ENCODE measurements around the gene ALG10B.
A peak's percentile ranks its signal among the peaks of the same experiment; 100 is the strongest.
"Not testable (repeated sequence)": the region's sequence is repeated elsewhere in the genome, so short reads cannot be mapped to it uniquely, and the experiment has no call there.

The ALG10B gene

DNA sequence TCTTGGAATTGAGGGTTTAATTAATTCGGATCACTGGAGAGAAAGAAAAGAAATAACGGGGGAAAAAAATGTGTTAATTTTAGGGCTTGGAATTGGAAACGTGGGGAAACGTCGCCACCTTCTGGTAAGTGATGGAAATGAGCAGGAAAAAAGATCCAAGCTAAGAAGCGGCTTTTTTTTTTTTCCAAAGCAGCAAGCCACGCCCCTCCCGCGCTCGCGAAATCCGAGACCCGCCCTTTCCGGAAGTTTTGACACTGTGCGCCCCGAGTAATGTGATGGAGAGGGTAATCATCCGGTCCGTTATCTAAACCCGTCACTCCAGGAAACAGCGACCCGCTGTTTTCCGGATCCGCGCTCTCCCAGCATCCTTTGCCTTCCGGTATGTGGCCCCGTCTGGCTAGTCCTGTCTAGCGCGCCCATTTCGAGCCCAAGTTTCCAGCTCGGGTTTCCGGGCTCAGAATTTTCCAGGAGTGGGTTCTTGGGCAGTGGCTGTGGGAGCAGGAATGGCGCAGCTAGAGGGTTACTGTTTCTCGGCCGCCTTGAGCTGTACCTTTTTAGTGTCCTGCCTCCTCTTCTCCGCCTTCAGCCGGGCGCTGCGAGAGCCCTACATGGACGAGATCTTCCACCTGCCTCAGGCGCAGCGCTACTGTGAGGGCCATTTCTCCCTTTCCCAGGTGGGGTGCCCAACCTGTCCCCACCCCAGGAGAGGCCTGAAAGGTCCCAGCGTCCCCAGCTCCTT, at the start of gene ALG10B:
TSS of gene ALG10B (plus strand) at position 384 of the 739 bp plus-strand sequence. CDS start at position 504, 120 bp downstream.
- DNase-seq (ENCODE audit: low read depth in 2 of 2), result peak; percentile 77 to 92

DNA sequence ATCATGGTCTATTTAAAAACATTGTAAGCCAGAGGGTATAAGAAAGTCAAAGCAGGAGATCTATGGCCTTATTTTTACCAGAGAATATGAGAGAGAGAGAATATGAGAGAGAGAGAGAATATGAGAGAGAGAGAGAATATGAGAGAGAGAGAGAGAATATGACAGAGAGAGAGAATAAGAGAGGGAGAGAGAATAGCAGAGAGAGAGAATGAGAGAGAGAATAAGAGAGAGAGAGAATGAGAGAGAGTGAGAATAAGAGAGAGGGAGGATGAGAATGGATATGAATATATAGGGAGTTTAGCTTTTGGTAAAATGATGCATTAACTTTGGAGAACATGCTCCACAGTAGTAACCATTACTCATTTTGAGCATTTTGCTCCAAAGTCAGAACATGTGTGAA, 48.0 kb upstream of the ALG10B start:
- no peak for DNase-seq (ENCODE audit: low read depth in 2 of 2)

GRCh38 chr12:38269897-38270296, 46.7 kb upstream of the ALG10B start:
- no peak for DNase-seq (ENCODE audit: low read depth in 2 of 2)

DNA sequence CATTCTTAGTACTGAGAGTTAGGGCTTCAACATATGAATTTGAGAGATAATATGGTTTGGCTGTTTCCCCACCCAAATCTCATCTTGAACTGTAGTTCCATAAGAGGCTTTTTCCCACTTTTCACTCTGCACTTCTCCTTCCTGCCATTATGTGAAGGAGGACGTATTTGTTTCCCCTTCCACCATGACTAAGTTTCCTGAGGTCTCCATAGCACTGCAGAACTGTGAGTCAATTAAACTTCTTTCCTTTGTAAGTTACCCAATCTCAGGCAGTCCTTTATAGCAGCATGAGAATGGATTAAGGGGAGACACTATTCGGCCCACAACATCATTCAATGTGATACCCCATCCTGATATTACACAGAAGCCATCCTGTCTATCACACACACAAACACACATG, 36.8 kb upstream of the ALG10B start:
- DNase-seq (ENCODE audit: low read depth in 2 of 2), result no peak

DNA sequence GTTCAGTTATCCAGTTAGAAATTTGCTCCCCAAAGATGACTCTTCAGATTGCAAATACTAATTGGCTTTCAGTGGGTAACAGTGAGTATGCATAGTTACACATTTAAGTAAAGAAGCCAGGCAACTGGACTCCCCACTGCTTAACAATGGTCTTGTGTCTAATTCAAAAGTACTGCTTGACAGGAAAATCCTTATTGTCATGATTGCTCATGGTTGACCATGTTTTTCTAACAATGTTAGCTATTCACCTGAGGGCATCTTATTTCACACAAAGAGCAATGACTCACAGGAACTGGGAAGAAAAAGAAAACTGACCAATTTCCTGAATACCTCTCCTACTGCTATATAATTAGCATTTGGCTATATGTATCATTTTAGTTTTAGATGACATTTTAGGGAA, 33.7 kb upstream of the ALG10B start:
- DNase-seq (ENCODE audit: low read depth in 2 of 2), result no peak

DNA sequence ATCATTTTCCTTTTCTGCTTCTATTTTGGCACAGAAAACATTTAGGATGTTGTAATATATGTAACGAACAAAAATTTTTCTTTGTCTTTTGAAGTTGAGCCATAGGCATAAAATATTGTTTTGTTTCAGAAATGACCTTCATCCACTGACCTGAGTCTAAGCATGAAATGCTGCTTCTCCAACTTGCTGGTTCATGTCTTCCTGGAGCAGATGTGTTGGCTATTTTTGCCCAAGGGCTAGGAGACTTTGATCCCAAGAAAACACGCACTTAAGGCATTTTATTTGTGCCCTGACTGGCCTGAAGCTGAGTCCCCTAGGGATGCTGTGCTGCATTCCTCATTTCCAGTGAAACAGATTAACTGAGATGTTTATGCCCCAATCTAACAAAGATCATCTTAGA, 27.2 kb upstream of the ALG10B start:
- DNase-seq (ENCODE audit: low read depth in 2 of 2), result no peak

DNA sequence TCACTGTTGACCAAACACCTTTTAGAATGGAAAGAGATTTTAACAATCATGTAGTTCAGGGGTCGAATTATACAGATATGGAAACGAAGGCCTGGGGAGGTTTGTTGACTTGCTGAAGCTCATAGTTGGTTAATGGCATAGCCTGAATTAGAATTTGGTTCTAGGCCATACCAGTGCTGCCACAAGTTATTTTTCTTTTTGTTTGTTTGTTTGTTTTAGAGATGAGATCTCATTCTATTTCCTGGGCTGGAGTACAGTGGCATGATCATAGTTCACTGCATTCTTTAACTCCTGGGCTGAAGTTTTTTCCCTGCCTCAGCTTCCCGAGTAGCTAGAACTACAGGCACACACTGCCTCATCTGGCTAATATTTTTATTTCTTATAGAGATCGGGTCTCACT, 25.4 kb upstream of the ALG10B start:
- DNase-seq (ENCODE audit: low read depth in 2 of 2), result no peak

DNA sequence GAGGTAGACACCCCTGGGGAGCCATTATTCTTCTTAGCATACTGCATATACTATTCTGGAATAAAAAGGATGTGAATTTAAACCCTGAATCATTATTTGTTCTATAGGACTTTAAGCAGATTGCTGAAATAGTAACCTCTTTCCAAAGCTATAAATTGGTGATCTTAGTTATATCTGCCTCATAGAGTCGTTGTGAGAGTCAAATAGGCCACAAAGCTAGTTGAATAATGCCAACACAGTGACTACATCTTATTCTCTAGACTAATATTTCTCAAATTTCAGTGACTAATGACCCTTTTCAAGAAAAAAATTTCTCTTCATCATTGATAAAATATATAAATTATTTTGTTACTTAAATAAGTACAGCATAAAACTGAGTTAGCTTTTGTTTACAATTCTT, 13.6 kb upstream of the ALG10B start:
- not testable (repeated sequence) for DNase-seq (ENCODE audit: low read depth in 2 of 2)

- not testable (repeated sequence) for DNase-seq (ENCODE audit: low read depth in 2 of 2)
Measured at GRCh38 chr12:38321966-38322365, 5.4 kb downstream of the ALG10B start.

DNA sequence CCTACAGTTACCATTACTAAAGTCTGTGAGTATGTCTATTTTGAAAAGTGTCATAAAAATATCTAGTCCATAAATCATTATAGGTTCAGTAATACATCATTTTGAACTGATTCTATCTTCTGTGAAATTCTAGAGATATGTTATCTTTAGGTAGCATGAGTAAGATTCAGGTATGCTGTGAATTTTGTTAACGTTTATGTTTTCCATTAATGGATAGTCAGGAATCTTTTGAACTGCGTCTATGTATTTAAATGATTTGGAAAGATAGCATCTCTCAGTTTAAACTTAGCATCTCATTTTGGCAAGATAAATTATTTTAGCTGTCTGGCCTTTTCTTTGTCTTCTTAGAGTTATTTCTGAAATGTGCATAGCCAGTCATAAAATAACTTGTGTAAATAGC, 8.3 kb downstream of the ALG10B start:
- DNase-seq (ENCODE audit: low read depth in 2 of 2), result no peak

DNA sequence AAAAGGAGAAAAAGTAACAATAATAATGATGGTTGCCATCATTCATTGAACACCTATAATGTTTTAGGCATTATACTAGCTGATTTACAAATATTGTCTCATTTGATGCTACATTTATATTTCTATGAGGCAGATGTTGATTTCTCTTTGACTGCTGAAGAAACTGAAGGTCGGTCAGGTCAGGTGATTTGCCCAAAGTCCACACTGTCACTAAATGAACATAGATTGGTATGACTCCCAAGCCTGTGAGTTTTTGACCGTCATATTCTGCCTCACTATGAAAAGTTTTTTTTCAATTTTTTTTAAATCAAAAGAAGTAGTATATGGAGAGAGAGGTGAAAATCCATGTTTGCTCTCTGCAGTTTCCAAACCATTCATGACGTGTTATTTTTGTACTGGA, 10.8 kb downstream of the ALG10B start:
- DNase-seq (ENCODE audit: low read depth in 2 of 2), result no peak

GRCh38 chr12:38328306-38328895, 11.8 kb downstream of the ALG10B start:
- no peak for DNase-seq (ENCODE audit: low read depth in 2 of 2)

DNA sequence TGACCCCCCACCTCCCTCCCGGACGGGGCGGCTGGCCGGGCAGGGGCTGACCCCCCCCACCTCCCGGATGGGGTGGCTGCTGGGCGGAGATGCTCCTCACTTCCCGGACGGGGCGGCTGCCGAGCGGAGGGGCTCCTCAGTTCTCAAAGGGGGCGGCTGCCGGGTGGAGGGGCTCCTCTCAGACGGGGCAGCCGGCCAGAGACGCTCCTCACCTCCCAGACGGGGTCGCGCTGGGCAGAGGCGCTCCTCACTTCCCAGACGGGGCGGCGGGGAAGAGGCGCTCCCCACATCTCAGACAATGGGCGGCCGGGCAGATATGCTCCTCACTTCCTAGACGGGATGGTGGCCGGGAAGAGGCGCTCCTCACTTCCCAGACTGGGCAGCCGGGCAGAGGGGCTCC, 13.8 kb downstream of the ALG10B start:
- not testable (repeated sequence) for DNase-seq (ENCODE audit: low read depth in 2 of 2)

GRCh38 chr12:38332814-38333213, 16.2 kb downstream of the ALG10B start:
- DNase-seq (ENCODE audit: low read depth in 2 of 2), result no peak

DNA sequence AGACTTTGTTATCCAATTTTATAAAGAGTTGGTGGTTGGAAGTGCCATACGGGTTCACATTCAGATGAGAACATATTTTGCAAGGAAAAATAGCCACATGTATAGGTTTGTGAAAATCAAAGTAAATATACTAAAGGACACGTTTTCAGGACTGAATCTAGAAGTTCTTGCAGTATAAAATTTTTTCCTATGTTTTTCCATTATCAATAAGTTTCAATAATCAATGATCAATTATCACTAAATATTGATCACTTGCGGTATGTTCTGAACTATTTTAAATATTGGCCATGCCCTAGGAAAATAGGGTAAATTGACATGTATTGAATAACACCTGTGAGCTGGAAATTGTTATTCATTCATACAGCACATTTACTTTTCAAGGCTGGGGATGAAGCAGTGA, 25.9 kb downstream of the ALG10B start:
- DNase-seq (ENCODE audit: low read depth in 2 of 2), result no peak

DNA sequence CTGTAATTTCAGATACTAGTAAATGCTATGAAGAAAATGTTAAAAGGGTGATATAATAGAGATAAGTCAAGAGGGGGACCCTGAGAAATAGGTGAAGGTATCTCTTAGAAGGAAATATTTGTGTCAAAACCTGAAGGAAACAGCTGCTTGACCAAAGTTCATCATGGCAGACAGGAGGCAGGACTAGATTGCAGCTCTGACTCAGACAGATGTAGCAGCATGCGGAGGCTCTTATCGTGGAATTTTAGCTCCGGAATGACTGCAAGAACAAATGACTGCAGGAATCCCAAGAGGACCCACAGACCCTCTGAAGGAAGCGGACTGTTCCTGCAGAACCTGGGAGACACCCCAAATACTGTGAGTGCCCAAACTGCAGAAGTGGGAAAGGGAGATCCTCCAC, 26.7 kb downstream of the ALG10B start:
- DNase-seq (ENCODE audit: low read depth in 2 of 2), result not testable (repeated sequence)

DNA sequence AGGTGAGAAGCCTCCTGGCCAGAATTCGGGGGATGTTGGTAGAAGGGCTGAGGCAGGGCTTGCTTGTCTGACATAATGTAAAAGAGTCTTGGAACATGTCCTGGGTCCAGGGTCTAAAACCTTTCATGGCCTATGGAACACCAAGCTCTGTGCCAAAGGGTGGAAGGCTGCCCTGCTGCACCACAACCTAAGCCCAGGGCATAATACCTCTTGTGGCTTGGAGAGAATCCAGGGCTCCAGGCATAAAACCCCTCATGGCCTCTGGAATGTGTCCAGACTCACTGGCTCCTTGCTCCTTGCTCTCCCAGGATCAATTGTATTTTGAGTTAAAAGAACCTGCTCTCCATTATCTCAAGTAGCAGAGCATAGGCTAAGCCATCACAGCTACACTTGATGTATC, 27.3 kb downstream of the ALG10B start:
- DNase-seq (ENCODE audit: low read depth in 2 of 2), result not testable (repeated sequence)

- no peak for DNase-seq (ENCODE audit: low read depth in 2 of 2)
Measured at GRCh38 chr12:38350342-38351174, 34.0 kb downstream of the ALG10B start.

DNA sequence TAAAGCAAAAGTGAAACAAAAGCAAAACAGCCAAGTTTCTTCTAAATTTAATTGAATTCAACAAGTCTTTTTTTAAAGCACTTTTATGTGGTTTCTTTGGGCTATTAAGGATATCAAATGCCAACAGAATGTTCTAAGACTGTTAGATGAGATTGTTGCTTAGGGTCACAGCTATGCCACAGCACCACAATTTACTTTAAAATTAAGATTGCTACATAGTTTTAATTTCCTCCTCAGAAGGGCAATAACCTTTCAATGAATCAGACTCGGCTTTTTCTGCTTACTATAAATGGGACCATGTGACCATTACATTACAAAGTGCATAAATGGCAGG, 34.6 kb downstream of the ALG10B start:
- DNase-seq (ENCODE audit: low read depth in 2 of 2), result not testable (repeated sequence)

GRCh38 chr12:38367506-38367905, 50.9 kb downstream of the ALG10B start:
- no peak for DNase-seq (ENCODE audit: low read depth in 2 of 2)

DNA sequence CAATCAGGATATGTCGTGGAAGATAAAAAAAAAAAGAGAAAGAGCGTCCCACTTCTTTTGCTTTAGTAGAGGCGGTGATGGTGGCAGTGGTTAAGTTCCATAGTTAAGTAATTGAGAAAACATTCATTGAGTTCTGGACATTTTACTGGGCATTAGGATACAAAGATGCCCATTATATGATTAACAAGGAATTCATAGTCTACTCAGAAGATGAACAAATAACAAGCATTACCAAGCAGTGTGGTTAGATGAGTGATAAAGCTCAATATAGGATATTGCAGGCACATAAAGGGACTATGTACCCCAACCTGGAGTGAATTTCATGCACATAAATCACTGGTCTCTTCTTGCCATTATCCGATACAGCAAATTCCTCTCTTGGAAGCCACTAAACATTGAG, 53.7 kb downstream of the ALG10B start:
- no peak for DNase-seq (ENCODE audit: low read depth in 2 of 2)

DNA sequence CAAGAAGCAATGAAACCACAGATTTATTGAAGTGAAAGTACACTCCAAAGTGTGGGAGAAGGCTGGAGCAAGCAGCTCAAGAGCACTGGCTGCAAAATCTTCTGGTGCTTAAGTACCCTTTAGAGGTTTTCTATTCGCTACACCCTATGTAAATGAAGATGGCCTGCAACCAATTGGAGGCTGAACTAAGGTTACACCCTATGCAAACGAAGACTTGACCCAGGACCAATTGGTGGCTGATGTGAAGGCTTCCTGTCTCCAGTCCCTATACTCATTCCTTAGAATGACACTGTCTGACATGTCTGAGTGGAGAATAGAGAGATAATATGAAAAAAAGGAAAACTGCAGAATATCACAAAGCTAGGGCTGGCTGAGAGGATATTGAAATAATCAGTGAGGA, 57.2 kb downstream of the ALG10B start:
- no peak for DNase-seq (ENCODE audit: low read depth in 2 of 2)

DNA sequence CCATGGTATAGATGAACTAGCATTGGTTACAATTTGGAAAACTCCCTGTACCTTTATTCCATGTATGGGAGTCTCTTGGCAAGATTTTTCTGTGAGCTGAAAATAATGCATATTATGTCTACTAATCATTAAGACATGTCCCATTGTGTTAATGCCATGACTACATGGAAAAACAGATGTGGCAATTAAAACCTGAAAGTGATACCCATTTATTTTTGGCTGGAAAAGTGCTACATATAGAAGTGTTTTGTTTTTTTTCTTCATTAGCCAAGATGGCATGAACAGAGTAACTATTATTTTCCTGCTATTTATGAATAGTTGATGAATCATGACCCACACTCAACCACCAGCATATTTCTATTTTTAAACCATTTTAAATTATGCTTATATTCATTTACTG, 58.2 kb downstream of the ALG10B start:
- no peak for DNase-seq (ENCODE audit: low read depth in 2 of 2)
